ENCODE results near the gene MYOF. TPM values are rescaled to one million over a fixed set of nuclear protein-coding genes. Genes with fewer than 3 reads are reported as not detected.

MYOF gene
- polyA plus RNA-seq, 1 of the 3 experiments (the other 2 are of a cell fraction), result 103 TPM

GRCh38 chr10:93261089-93261488 is 221.0 kb downstream of the MYOF start:
- no peak overlapping the region for H3K9ac ChIP-seq
- no peaks in the 10 kb centered on the region for H3K4me1 ChIP-seq (ENCODE audit: control insufficient read depth in 1 of 2, insufficient read depth in 2 of 2, low read depth in 1 of 2, low read length in 1 of 2)
- no peaks in the 10 kb centered on the region for H3K9me3 ChIP-seq
- ChIA-PET POLR2A (no interaction called here), CTCF (no interaction called here)
- H3K27me3 ChIP-seq (ENCODE audit: insufficient read depth), result no peaks in the 10 kb centered on the region; the same call in 1 of the 2 replicates
- H3F3A ChIP-seq (replicated peaks; ENCODE audit: insufficient read depth), result no peaks in the 10 kb centered on the region
- 38% methylated on average over 1 of the region's 1 CpG for WGBS (ENCODE audit: low lambda C conversion rate)
- no peak overlapping the region for H3K4me3 ChIP-seq (ENCODE audit: low read depth in 2 of 2, low read length in 1 of 2)
- no peaks in the 10 kb centered on the region for H3K36me3 ChIP-seq (replicated peaks in 1 of 2; ENCODE audit: control insufficient read depth in 1 of 2, insufficient read depth in 2 of 2, low read length in 1 of 2)
- no peaks in the 10 kb centered on the region for H4K20me1 ChIP-seq (ENCODE audit: insufficient read depth)
- H3K4me2 ChIP-seq, result no peak overlapping the region
- no peak overlapping the region for H2AFZ ChIP-seq (ENCODE audit: low read depth)
- no peak for DNase-seq
- H3K79me2 ChIP-seq (ENCODE audit: insufficient read depth), result no peaks in the 10 kb centered on the region
- no peak overlapping the region for H3K27ac ChIP-seq (ENCODE audit: low read depth in 2 of 2, low read length in 1 of 2)
- H3K9me2 ChIP-seq, result no peaks in the 10 kb centered on the region
- TF ChIP-seq SIN3A (IDR thresholded peaks at IDR 0.05; ENCODE audit: borderline replicate concordance, low read depth, low read length) (no peak), EP300 (IDR thresholded peaks at IDR 0.05; ENCODE audit: borderline replicate concordance in 1 of 2, low read depth in 1 of 2, low read length in 1 of 2) (no peak), MAX (IDR thresholded peaks at IDR 0.05; ENCODE audit: low read depth) (no peak), ELF1 (IDR thresholded peaks at IDR 0.05) (no peak), SMC3 (IDR thresholded peaks at IDR 0.05; ENCODE audit: low read depth, low read length) (no peak), CHD2 (IDR thresholded peaks at IDR 0.05; ENCODE audit: low read length, partially characterized antibody) (no peak), POLR2AphosphoS5 (IDR thresholded peaks at IDR 0.05; ENCODE audit: low read depth, low read length) (no peak), FOSL2 (IDR thresholded peaks at IDR 0.05; ENCODE audit: borderline replicate concordance, low read depth) (no peak), JUND (IDR thresholded peaks at IDR 0.05) (no peak), USF1 (IDR thresholded peaks at IDR 0.05; ENCODE audit: borderline replicate concordance, low read depth) (no peak), TEAD4 (IDR thresholded peaks at IDR 0.05; ENCODE audit: borderline replicate concordance, insufficient read depth) (no peak), NFIC (IDR thresholded peaks at IDR 0.05; ENCODE audit: borderline replicate concordance) (no peak), RXRA (IDR thresholded peaks at IDR 0.05; ENCODE audit: borderline replicate concordance, low read depth) (no peak), GABPA (IDR thresholded peaks at IDR 0.05; ENCODE audit: low read depth) (no peak), USF2 (IDR thresholded peaks at IDR 0.05; ENCODE audit: borderline replicate concordance, low read depth, low read length) (no peak)

- Histone ChIP-seq H3K27ac (ENCODE audit: low read depth in 2 of 2, low read length in 1 of 2) (no peak overlapping the region), H2AFZ (ENCODE audit: low read depth) (no peak overlapping the region), H3K27me3 (ENCODE audit: insufficient read depth) (no peaks in the 10 kb centered on the region; the same call in 1 of the 2 replicates), H3K79me2 (ENCODE audit: insufficient read depth) (no peaks in the 10 kb centered on the region), H3K9me2 (no peaks in the 10 kb centered on the region), H3K9me3 (no peaks in the 10 kb centered on the region), H3K9ac (no peak overlapping the region), H3K4me3 (ENCODE audit: low read depth in 2 of 2, low read length in 1 of 2) (no peak overlapping the region), H4K20me1 (ENCODE audit: insufficient read depth) (no peaks in the 10 kb centered on the region), H3F3A (replicated peaks; ENCODE audit: insufficient read depth) (no peaks in the 10 kb centered on the region), H3K36me3 (replicated peaks in 1 of 2; ENCODE audit: control insufficient read depth in 1 of 2, insufficient read depth in 2 of 2, low read length in 1 of 2) (no peaks in the 10 kb centered on the region), H3K4me1 (ENCODE audit: control insufficient read depth in 1 of 2, insufficient read depth in 2 of 2, low read depth in 1 of 2, low read length in 1 of 2) (no peaks in the 10 kb centered on the region), H3K4me2 (no peak overlapping the region)
- DNase-seq, result no peak
- CTCF ChIA-PET, result interaction anchor here (0.8 to 1.0 kb wide), 2 partner anchors 18 to 294 kb away, joined by 3 read pairs; no protein-coding TSS in a partner anchor
- WGBS (ENCODE audit: low lambda C conversion rate), result 52% methylated on average over 5 of the region's 5 CpGs
- TF ChIP-seq RXRA (IDR thresholded peaks at IDR 0.05; ENCODE audit: borderline replicate concordance, low read depth), result no peak
- TF ChIP-seq SIN3A (IDR thresholded peaks at IDR 0.05; ENCODE audit: borderline replicate concordance, low read depth, low read length), result no peak
- no peak for TF ChIP-seq RFX5 (IDR thresholded peaks at IDR 0.05; ENCODE audit: low read length)
- no peak for TF ChIP-seq TAF1 (IDR thresholded peaks at IDR 0.05; ENCODE audit: borderline replicate concordance, low read depth, low read length)
- no peak for TF ChIP-seq JUND (IDR thresholded peaks at IDR 0.05)
- no peak for TF ChIP-seq GATA2 (CRISPR knock-in tag; IDR thresholded peaks at IDR 0.05)
- no peak for TF ChIP-seq MXI1 (IDR thresholded peaks at IDR 0.05; ENCODE audit: low read depth, low read length)
- TF ChIP-seq TEAD4 (IDR thresholded peaks at IDR 0.05; ENCODE audit: borderline replicate concordance, insufficient read depth), result no peak
- TF ChIP-seq PBX3 (IDR thresholded peaks at IDR 0.05), result no peak
- no peak for TF ChIP-seq CHD2 (IDR thresholded peaks at IDR 0.05; ENCODE audit: low read length, partially characterized antibody)
- TF ChIP-seq IRF3 (IDR thresholded peaks at IDR 0.05; ENCODE audit: low read depth, low read length), result no peak
- TF ChIP-seq NRF1 (IDR thresholded peaks at IDR 0.05; ENCODE audit: low read depth, low read length), result no peak
- no peak for TF ChIP-seq SMC3 (IDR thresholded peaks at IDR 0.05; ENCODE audit: low read depth, low read length)
- POLR2A ChIA-PET, result no interaction called here
Observed at GRCh38 chr10:93259126-93259525, 223.0 kb downstream of the MYOF start.

All from SK-N-SH (cell line).